Thyroid gland (tissue), 4 donors: ENCODE data around the gene PPP6C. TPM values are rescaled to one million over a fixed set of nuclear protein-coding genes. Genes with fewer than 3 reads are reported as not detected.
"Not testable (repeated sequence)": the region's sequence is repeated elsewhere in the genome, so short reads cannot be mapped to it uniquely, and the experiment has no call there.

Experiments
- DNase-seq, 2 donors: peaks; one replicate each; pipeline ENCODE4 v3.0.0-alpha.2; 2019
- H3K27ac ChIP-seq, 3 donors: fragments of 200-600 bp; sonication (generic); 1 replicate in 2 of 3; 2 replicates in 1 of 3; pipeline ENCODE4 v1.5.1; 2016 to 2019; ENCODE audit warnings: mild to moderate bottlenecking in 1 of 3, moderate library complexity in 1 of 3
- H3K27me3 ChIP-seq: fragments of 200-600 bp; sonication (generic); one replicate; pipeline ENCODE4 v1.5.1; 2019
- H3K36me3 ChIP-seq, 2 donors: fragments of 200-600 bp; sonication (generic); one replicate each; pipeline ENCODE4 v1.5.1; 2016 to 2019
- H3K4me1 ChIP-seq, 2 donors: fragments of 200-600 bp; sonication (generic); one replicate each; pipeline ENCODE4 v1.5.1; 2017 to 2019
- H3K4me3 ChIP-seq, 3 donors: fragments of 200-600 bp; sonication (generic); replicated peaks in 1 of 3; 1 replicate in 2 of 3; 2 replicates in 1 of 3; pipeline ENCODE4 v1.5.1; 2016; ENCODE audit warnings: mild to moderate bottlenecking in 1 of 3
- H3K9me3 ChIP-seq: fragments of 200-600 bp; sonication (generic); one replicate; pipeline ENCODE4 v1.5.1; 2017
- CTCF ChIP-seq, 6 experiments: fragments of 200-600 bp in 3 of 6; fragments of 450-650 bp in 3 of 6; sonication (generic) in 3 of 6; IDR thresholded peaks; one replicate each; pipeline ENCODE4 v1.5.1; 2016 to 2019; ENCODE audit warnings: antibody characterized with exemption in 6 of 6, mild to moderate bottlenecking in 2 of 6, inconsistent platforms in 1 of 6, moderate library complexity in 1 of 6
- POLR2A ChIP-seq, 2 donors: fragments of 450-650 bp; IDR thresholded peaks; one replicate each; pipeline ENCODE4 v1.6.1; 2017; ENCODE audit warnings: antibody characterized with exemption in 2 of 2, mild to moderate bottlenecking in 2 of 2, moderate library complexity in 1 of 2
- WGBS, 2 donors: methylation state at CpG; one replicate each; pipeline ENCODE4 v1.1.5; 2017; 5-methylcytosine and 5-hydroxymethylcytosine counted together
- intact Hi-C: fragments of 100-400 bp; cut with DNase I; formaldehyde crosslinking; loops from one replicate; pipeline ENCODE4 v1.15.1; 2023
- total RNA-seq, 4 donors: library from RNA; depleted of rRNA; stranded (reverse); fragments of >200 nt; gene quantifications; one replicate each; pipeline ENCODE4 v1.2.3, GENCODE V29; 2016

The PPP6C gene
- total RNA-seq, 4 donors from 2014 or later: 41.3 to 63.1 (median 47.8) TPM

GRCh38 chr9:125235804-125236519 is 46.4 kb upstream of the PPP6C start:
- H3K4me3 ChIP-seq: peak overlapping the region in 1 of 3 donors; percentile 2
- H3K36me3 ChIP-seq: peaks cover 42 to 51% of the 10 kb centered on the region in 2 donors

GRCh38 chr9:125234099-125234498 is 44.5 kb upstream of the PPP6C start:
- Histone ChIP-seq H3K36me3 (peaks cover 35 to 42% of the 10 kb centered on the region in 2 donors), H3K4me1 (peaks cover 30 to 45% of the 10 kb centered on the region in 2 donors)
- WGBS, 2 donors: 92 to 93% methylated on average over 8 of the region's 8 CpGs
- H3K4me3 ChIP-seq, H3K9me3 ChIP-seq, H3K27me3 ChIP-seq, intact Hi-C loops, DNase-seq, H3K27ac ChIP-seq: not testable (repeated sequence)

More at GRCh38 chr9:125235804-125236519, 46.4 kb upstream of the PPP6C start:
- TF ChIP-seq CTCF (IDR thresholded peaks at IDR 0.05): no peak
- TF ChIP-seq POLR2A (IDR thresholded peaks at IDR 0.05): no peak
- 50 to 52% methylated on average over 5 of the region's 5 CpGs for WGBS, 2 donors
- intact Hi-C loops: no loop called here
- Histone ChIP-seq H3K27ac (peak overlapping the region in 1 of 3 donors; percentile 29), H3K4me1 (peaks cover 34 to 50% of the 10 kb centered on the region in 2 donors), H3K9me3 (no peaks in the 10 kb centered on the region), H3K27me3 (no peaks in the 10 kb centered on the region)
- no peak for DNase-seq

- Histone ChIP-seq H3K27ac (no peak overlapping the region), H3K9me3 (no peaks in the 10 kb centered on the region), H3K4me3 (no peak overlapping the region), H3K4me1 (peaks cover 30 to 41% of the 10 kb centered on the region in 2 donors), H3K36me3 (peaks cover 31 to 38% of the 10 kb centered on the region in 2 donors), H3K27me3 (no peaks in the 10 kb centered on the region)
- 72 to 74% methylated on average over 3 of the region's 3 CpGs for WGBS, 2 donors
- no peak for TF ChIP-seq CTCF (IDR thresholded peaks at IDR 0.05)
- no peak for TF ChIP-seq POLR2A (IDR thresholded peaks at IDR 0.05)
- no peak for DNase-seq
- intact Hi-C loops: no loop called here
Observed at GRCh38 chr9:125233678-125234077, 44.1 kb upstream of the PPP6C start.

- 92 to 96% methylated on average over 6 of the region's 6 CpGs for WGBS, 2 donors
Observed at GRCh38 chr9:125227761-125228160, 38.2 kb upstream of the PPP6C start.

GRCh38 chr9:125224858-125225257 is 35.3 kb upstream of the PPP6C start:
- H3K36me3 ChIP-seq, H3K27me3 ChIP-seq, H3K4me3 ChIP-seq, intact Hi-C loops, H3K27ac ChIP-seq, H3K9me3 ChIP-seq, H3K4me1 ChIP-seq, DNase-seq: not testable (repeated sequence)

More at GRCh38 chr9:125227761-125228160, 38.2 kb upstream of the PPP6C start:
- no peak overlapping the region for H3K4me3 ChIP-seq
- H3K9me3 ChIP-seq: no peaks in the 10 kb centered on the region
- H3K27me3 ChIP-seq: no peaks in the 10 kb centered on the region
- H3K4me1 ChIP-seq: no peaks in the 10 kb centered on the region
- TF ChIP-seq POLR2A (IDR thresholded peaks at IDR 0.05) (no peak), CTCF (IDR thresholded peaks at IDR 0.05) (no peak)
- H3K27ac ChIP-seq: no peak overlapping the region
- H3K36me3 ChIP-seq: no peaks in the 10 kb centered on the region
- intact Hi-C loops: no loop called here
- no peak for DNase-seq

- Histone ChIP-seq H3K9me3 (no peaks in the 10 kb centered on the region), H3K27me3 (no peaks in the 10 kb centered on the region), H3K4me3 (no peak overlapping the region), H3K36me3 (peaks cover 0 to 3% of the 10 kb centered on the region in 2 donors), H3K4me1 (no peaks in the 10 kb centered on the region), H3K27ac (no peak overlapping the region)
- intact Hi-C loops: no loop called here
- no peak for TF ChIP-seq CTCF (IDR thresholded peaks at IDR 0.05)
- no peak for TF ChIP-seq POLR2A (IDR thresholded peaks at IDR 0.05)
- 94 to 97% methylated on average over 3 of the region's 3 CpGs for WGBS, 2 donors
- DNase-seq: no peak
Observed at GRCh38 chr9:125218621-125219020, 29.0 kb upstream of the PPP6C start.
